Heart left ventricle (tissue), 13 donors: ENCODE measurements around the gene ACYP1.
A peak's percentile ranks its signal among the peaks of the same experiment; 100 is the strongest.

Experiments used
- POLR2A ChIP-seq, 2 donors: fragments of 450-650 bp; IDR thresholded peaks; one replicate each; pipeline ENCODE4 v1.6.1; 2017; ENCODE audit warnings: antibody characterized with exemption in 2 of 2, mild to moderate bottlenecking in 2 of 2, moderate library complexity in 2 of 2
- TF ChIP-seq, protein P1 (sequence below), 12 donors: fragments of 200-600 bp; sonication (generic) in 4 of 12; IDR thresholded peaks; one replicate each; pipeline versions ENCODE4 v1.5.0 to v1.8.0; 2018 to 2022; ENCODE audit warnings: antibody characterized with exemption in 12 of 12, mild to moderate bottlenecking in 5 of 12
- donor health status: ischemic (EF 13 %, LVEDD 7.1; RV severe dilation, severe dysfunction).
- donor health status: DM: no; HTN: yes; CAD: no.
- donor health status: DM: no; HTN: no; CAD: no.
- donor health status: ischemic (EF 25% LVEDD 6.9; RV normal size, moderate dysfunction).
- donor health status: ischemic (EF 25% LVEDD 5.7; RV mildly dilated, moderate dysfunction).
- donor health status: ischemic (EF 35%, LVEDD 5.7; RV mildly dilated, moderate dysfunction).
- donor health status: nonischemic (EF 11% LVEDD 7.7; RV severe dilation, severe dysfunction).
- donor health status: DM: yes; HTN: yes; CAD: no.
- donor health status: PGD.
- donor health status: ischemic (EF 29% LVEDD 5.4; RV normal size, mild dysfunction).
- donor health status: nonischemic (EF 23%, LVEDD 6.1; RV moderate dilation, normal function).

DNA sequence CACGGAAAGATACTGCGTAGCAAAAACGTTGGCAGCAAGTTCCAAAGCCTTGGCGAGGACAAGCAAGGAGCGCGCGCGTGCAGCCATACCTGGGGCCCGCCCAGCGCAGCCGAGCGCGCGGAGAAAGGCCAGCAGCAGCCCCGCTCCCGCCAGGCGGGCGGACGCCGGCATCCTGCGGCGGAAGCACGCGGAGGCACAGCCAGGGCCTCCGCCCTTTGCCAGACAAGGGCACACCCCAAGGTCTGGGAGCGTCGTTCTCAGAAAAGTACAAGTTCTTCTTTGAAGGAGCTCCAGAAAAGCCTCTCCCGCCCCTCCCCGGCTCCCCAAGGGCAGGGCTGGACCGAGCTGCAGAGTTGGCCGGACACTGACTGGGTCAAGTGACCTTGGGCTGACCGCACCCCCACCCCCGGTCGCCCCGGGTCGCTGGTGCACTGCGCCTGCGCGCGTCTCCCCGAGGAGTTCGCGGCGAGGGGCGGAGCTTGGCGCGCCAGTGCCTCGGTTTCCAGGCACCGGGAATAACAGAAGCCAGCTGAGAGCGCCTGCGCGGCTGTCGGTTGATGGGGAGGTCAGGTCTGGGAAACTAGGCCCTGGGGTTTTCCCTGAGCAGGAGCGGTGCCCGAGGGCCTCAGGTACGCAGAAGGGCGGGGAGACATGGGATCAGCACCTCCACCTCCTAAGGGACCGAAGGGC lies 5.4 kb upstream of the ACYP1 start, which contains the start of gene ZC2HC1C:
- TF ChIP-seq, protein P1, sequence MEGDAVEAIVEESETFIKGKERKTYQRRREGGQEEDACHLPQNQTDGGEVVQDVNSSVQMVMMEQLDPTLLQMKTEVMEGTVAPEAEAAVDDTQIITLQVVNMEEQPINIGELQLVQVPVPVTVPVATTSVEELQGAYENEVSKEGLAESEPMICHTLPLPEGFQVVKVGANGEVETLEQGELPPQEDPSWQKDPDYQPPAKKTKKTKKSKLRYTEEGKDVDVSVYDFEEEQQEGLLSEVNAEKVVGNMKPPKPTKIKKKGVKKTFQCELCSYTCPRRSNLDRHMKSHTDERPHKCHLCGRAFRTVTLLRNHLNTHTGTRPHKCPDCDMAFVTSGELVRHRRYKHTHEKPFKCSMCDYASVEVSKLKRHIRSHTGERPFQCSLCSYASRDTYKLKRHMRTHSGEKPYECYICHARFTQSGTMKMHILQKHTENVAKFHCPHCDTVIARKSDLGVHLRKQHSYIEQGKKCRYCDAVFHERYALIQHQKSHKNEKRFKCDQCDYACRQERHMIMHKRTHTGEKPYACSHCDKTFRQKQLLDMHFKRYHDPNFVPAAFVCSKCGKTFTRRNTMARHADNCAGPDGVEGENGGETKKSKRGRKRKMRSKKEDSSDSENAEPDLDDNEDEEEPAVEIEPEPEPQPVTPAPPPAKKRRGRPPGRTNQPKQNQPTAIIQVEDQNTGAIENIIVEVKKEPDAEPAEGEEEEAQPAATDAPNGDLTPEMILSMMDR (IDR thresholded peaks at IDR 0.05), result no peak
- peak in 1 of 2 donors; percentile 62 for TF ChIP-seq POLR2A (IDR thresholded peaks at IDR 0.05)
